Measurements from ENCODE around the gene OSBPL9.

GRCh38 chr1:51689075-51689440 lies 72.2 kb downstream of the OSBPL9 start:
- TF ChIP-seq CTCF (IDR thresholded peaks at IDR 0.05; ENCODE audit: insufficient read depth, low read length), result no peak
- TF ChIP-seq POLR2AphosphoS5 (IDR thresholded peaks at IDR 0.05; ENCODE audit: low read depth), result no peak
- no peak for TF ChIP-seq REST (IDR thresholded peaks at IDR 0.05; ENCODE audit: insufficient replicate concordance, low read depth)
